ENCODE data around the gene CCDC148.
A peak's percentile ranks its signal among the peaks of the same experiment; 100 is the strongest.
"Not testable (repeated sequence)": the region's sequence is repeated elsewhere in the genome, so short reads cannot be mapped to it uniquely, and the experiment has no call there.

The CCDC148 gene

DNA sequence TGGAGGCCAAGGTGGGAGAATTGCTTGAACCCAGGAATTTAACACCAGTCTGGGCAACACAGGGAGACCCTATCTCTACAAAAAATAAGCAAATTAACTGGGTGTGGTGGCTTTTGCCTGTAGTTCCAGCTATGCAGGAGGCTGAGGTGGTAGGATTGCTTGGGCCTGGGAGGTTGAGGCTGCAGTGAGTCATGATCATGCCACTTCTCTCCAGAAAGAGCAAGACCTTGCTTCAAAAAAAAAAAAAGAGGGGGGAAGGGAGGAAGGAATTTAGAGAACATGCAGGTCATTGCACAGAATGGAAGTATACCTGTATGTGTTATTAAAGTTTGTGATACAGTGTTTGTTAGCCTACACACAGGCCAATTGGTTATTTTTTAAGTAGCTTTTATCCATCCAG is 26.0 kb upstream of the CCDC148 start:
- DNase-seq (ENCODE audit: low spot score) = no peak

- DNase-seq (ENCODE audit: low spot score) = no peak
Measured at GRCh38 chr2:158481116-158481515, 24.6 kb upstream of the CCDC148 start.

DNA sequence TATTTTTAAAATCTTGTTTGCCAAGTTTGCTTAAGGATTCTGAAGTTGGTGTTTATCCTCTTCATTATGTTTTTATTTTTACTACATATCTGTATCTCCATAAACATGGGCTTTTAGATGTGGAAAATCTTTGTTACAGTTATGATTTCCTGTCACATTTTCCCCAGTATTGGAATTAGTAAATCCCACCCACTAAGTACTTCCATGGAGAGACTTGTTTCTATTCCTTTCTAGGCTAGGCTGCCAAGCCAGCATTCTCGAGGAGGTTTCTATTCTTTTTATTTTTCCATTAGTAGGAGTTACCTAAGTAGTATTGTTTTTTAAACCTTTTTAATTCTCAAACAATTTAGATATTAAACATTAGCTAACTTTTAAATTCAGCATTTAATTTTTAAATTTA is 22.3 kb upstream of the CCDC148 start:
- DNase-seq (ENCODE audit: low spot score) = no peak

GRCh38 chr2:158478237-158478636 is 21.7 kb upstream of the CCDC148 start:
- no peak for DNase-seq (ENCODE audit: low spot score)

- peak; percentile 16 for DNase-seq (ENCODE audit: low spot score)
Measured at GRCh38 chr2:158477202-158477601, 20.6 kb upstream of the CCDC148 start.

DNA sequence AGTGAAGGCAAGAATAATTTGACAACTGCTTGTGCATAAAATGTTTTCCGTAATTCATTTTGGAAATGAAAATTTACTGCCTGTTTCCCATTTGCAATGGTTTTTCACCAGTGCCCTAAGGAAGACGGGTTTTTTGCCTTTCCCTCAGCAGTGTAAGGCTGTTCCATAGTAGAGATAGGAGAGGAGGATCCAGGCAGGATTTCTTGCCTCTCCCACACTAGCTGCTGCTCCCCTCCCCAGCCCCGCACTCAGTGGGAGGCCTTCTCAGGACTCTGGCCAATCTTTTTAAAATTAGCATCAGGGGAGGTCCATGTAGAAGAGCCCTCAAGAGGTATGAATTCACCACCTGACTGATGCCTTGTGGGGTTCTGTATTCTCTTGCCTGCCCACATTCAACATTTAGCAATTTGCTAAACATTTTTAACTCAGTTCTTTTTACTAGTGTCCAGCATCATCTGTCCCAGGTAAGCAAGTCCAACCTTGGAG is 18.0 kb upstream of the CCDC148 start:
- not testable (repeated sequence) for DNase-seq (ENCODE audit: low spot score)

- DNase-seq (ENCODE audit: low spot score) = no peak
Measured at GRCh38 chr2:158473719-158474392, 17.3 kb upstream of the CCDC148 start.

GRCh38 chr2:158473300-158473699 is 16.7 kb upstream of the CCDC148 start:
- DNase-seq (ENCODE audit: low spot score) = not testable (repeated sequence)

DNA sequence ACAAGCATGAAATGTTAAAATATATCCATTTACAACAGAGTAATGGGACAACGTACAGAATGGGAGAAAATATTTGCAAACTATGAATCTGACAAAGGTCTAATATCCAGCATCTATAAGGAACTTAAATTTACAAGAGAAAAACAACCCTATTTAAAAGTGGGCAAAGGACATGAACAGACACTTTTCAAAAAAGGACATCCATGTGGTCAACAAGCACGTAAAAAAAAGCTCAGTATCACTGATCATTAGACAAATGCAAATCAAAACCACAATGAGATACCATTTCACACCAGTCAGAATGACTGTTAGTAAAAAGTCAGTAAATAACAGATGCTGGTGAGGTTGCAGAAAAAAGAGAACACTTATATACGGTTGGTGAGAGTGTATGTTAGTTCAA is 16.3 kb upstream of the CCDC148 start:
- not testable (repeated sequence) for DNase-seq (ENCODE audit: low spot score)

DNA sequence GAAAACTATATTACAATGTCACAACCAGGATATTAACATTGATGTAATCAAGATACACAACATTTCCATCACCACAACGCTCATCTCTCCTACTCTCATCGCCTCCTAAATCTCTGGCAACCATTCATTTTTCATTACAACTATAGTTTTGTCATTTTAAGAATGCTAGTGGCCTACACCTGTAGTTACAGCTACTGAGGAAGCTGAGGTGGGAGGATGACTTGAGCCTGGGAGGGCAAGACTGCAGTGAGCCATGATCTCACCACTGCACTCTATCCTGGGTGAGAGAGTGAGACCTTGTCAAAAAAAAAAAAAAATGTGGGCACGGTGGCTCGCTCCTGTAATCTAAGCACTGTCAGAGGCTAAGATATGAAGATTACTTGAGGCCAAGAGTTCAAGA is 10.7 kb upstream of the CCDC148 start:
- no peak for DNase-seq (ENCODE audit: low spot score)

GRCh38 chr2:158464426-158465281 is 8.1 kb upstream of the CCDC148 start:
- peak; percentile 24 for DNase-seq (ENCODE audit: low spot score)

- no peak for DNase-seq (ENCODE audit: low spot score)
Measured at GRCh38 chr2:158463496-158464095, 7.0 kb upstream of the CCDC148 start.

- DNase-seq (ENCODE audit: low spot score) = no peak
Measured at GRCh38 chr2:158460632-158461297, 4.2 kb upstream of the CCDC148 start.

- DNase-seq (ENCODE audit: low spot score) = no peak
Measured at GRCh38 chr2:158459161-158460003, 2.8 kb upstream of the CCDC148 start.

- DNase-seq (ENCODE audit: low spot score) = no peak
Measured at GRCh38 chr2:158458617-158458920, 2.0 kb upstream of the CCDC148 start.

DNA sequence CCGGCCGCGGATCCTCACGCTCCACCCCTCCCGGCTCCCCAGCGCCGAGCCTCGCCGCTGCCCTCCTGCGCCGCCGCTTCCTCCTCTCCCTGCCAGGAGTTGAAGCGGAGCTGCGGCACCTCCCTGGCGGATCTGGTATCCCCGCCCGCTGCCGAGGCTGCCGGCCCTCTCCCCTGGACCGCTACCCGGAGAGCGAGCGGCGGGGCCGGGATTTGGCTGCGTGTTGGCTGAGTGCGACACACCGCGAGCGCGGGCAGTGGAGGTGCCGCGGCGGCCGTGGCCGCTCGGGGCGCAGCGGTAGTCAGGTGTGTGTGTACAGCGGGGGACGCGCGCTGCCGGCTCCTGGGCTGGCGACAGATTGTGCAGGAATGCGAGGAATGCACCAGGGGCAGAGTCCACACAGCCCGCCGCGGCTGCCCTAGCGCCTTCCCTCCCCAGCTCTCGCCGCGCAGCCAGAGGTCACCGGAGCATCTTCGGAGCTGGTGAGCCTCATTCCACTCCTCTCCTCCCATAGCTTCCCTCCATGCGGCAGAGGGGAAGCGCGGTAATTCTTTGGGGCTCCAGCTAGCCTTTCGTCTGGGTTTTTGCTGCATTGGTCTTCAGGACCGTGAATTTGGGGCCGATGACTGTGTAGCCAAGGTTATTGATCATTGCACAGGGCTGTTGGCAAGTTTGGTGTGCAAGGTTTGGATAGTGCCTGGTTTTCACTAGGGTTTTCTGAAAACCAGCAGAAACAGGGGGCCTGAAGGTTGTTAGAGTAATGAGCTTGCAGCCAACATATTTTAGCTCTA is 1.5 kb upstream of the CCDC148 start:
- DNase-seq (ENCODE audit: low spot score) = peak; percentile 52

- peak; percentile 20 for DNase-seq (ENCODE audit: low spot score)
Measured at GRCh38 chr2:158457092-158457825, 706 bp upstream of the CCDC148 start.

DNA sequence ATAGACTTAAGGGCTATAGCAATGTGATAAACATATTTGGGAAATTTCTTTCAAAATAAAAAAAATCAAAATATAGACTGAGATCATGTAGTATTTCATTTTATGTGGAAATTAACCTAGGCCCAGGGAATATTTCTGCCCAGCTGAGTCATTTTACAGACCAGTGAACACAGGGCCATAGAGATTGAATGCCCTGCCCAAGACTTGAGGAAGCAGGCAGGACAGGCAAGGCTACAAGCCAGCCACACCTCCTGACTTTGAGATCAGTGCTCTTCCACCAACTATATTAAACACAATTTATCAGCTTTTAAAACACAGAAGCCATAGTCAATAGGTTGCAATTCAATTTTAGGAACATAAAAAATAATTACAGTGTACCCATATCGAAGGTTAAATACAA is 12.9 kb downstream of the CCDC148 start:
- DNase-seq (ENCODE audit: low spot score) = no peak

GRCh38 chr2:158439062-158439461 is 17.5 kb downstream of the CCDC148 start:
- not testable (repeated sequence) for DNase-seq (ENCODE audit: low spot score)

GRCh38 chr2:158433716-158434115 is 22.8 kb downstream of the CCDC148 start:
- not testable (repeated sequence) for DNase-seq (ENCODE audit: low spot score)

All from CD4-positive, alpha-beta T cell treated with Interleukin-6 at 100 ng/mL for 8 hours (primary cell).